D721Med (cell line): Measurements from ENCODE around the gene HEXIM1.
A peak's percentile ranks its signal among the peaks of the same experiment; 100 is the strongest.

Experiments used
- DNase-seq: peaks from one replicate; pipeline ENCODE4 v3.0.0; 2011; ENCODE audit warnings: low spot score; ENCODE audit not compliant: insufficient read length
- FAIRE-seq: peaks from 2 replicates; lab custom pipeline; 2011; peaks lifted over from hg19 to GRCh38; lab: Jason Lieb, UNC
- CTCF ChIP-seq: IDR thresholded peaks from 2 replicates; pipeline ENCODE4 v1.5.1; 2012; ENCODE audit warnings: mild to moderate bottlenecking, control low read depth; ENCODE audit not compliant: insufficient read depth; ENCODE audit errors: missing control alignments

Gene HEXIM1

GRCh38 chr17:45130681-45131615, 17.3 kb upstream of the HEXIM1 start:
- DNase-seq (no peak), FAIRE-seq (no peak)
- TF ChIP-seq CTCF: no peak

DNA sequence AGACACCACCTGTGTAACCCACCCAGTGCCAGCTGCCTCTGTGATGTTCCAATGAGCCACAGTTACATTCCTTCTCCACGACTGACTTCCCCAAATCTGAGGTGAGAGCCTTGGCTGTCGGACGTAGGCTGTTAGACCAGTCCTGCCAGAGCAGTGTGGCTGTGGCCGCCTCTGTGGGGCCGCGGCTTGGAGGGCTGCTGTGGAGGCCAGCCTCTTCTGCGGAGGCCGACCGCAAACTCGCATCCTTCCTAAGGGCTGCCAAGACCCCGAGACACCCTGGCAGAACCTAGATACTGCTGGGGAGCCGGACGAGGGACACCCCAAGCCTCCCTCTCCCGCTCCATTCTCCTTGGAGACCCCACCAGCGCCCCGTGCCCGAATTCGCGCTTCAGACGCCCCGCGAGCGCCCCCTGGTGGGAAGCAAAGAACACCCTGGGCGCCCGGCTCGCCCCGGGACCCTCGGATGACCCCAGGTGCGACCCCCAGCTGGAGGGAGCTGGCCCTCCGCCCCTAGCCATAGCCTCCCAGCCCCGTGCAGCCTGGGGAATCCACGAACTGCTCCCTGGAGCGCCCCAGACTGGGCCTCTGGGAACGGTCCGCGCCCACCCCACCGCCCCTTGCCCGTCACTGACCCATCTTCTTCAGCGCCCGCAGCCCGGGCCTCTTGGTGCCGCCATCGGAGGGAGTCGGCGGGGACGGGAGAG, 16.5 kb upstream of the HEXIM1 start:
- peak; percentile 59 for TF ChIP-seq CTCF
- DNase-seq (no peak), FAIRE-seq (no peak)

DNA sequence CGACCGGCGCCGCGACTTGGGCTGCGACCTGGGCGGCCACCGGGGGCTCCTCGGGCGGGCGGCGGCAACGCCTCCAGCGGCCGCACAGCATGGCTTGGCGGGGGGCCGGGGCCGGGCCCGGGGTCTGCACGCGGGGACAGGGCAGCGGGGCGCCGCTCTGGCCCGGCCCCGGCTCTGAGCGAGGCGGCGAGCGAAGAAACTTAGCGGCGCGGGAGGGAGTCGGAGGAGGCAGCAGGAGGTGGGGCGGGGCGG, 16.0 kb upstream of the HEXIM1 start, which contains the start of gene PLCD3:
TSS of gene PLCD3 (minus strand) at position 196 of the 252 bp plus-strand sequence. CDS start at position 91, 105 bp downstream.
- no peak for FAIRE-seq
- no peak for TF ChIP-seq CTCF
- no peak for DNase-seq

DNA sequence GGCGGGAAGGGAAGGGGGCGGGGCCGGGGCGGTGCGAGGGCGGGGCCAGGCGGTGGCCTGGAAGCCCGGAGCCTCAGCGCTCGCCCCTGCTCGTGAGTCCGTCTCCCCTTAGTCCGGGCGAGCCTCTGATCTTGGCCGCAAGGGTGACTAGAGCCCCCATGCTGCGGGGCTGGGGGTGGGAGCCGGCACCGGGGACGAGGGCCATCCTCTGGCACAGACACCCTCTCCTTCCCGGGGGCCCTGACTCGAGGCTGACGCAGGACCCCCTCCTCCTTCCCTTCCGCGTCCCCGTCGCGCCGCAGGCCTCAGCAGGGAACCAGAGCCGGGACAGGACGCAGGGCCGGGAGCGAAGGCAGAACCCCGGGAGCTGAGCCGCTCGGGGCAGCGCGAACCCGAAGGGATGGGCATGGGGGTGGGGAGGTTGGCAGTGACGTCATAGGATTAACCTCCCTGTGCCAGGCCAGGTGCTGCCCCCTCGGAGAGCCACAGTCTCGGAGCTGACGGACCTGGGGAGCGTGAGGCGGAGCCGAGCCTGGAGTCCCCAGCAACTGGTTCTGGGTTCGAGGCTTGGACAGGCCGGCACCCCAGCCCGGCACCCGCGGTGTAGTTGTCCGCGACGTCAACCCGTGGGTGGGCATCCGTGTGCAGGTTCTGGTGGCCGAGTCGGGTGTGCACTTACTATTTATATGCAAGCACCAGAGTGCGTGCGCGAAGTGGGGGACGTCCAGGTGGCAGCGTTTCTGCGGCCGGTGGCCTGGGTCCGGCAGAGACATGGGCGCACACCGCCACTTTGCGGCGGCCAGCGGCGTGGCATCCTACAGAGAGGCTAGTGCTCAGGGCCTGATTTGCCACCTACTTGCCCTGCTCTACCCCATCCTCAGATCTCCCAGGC, 15.5 kb upstream of the HEXIM1 start:
- DNase-seq (peak; percentile 83), FAIRE-seq (no peak)
- TF ChIP-seq CTCF: peak; percentile 45

DNA sequence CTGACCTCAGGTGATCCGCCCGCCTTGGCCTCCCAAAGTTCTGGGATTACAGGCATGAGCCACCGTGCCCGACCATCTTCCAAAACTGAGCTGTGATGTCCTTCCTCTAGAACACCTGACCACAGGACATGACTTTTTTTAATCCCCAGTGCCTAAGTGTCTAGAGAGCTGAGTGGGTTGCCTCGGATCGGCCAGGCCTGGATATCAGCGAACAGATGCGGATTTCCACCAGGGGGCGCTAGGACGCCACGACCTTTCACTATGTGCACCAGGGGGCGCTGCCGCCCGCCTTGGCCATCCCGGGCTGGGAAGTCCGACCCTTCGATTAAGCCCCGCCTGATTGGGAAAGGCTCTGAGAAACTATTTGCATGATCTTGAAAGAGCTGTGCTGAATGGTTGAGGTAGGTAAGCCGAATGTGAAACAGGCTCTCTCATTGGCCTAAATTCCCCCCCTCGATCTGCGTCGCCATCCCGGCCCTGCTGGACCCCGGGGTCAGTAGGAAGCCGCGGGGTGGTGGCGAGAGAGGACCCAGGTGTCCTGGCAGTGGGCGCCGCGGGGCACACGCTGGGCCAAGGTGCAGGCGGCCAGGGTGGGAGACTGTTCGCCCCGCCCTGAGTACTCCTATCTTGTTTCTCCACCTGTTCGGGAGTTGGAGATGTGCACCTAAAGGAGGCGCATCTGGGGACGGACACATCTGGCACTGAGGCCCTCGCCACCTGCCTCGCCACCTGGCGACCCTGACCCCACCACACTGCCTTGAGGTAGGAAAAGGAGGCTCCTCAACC, 12.9 kb upstream of the HEXIM1 start, which contains the start of gene ACBD4:
TSS of gene ACBD4 (plus strand) at position 496 of the 786 bp plus-strand sequence. CDS start 458 bp downstream, outside the sequence.
- TF ChIP-seq CTCF: peak; percentile 100
- DNase-seq (peak; percentile 97), FAIRE-seq (peak; percentile 21)
